ENCODE data around the gene BBS9. TPM values are rescaled to one million over a fixed set of nuclear protein-coding genes. Genes with fewer than 3 reads are reported as not detected.

Gene BBS9
- total RNA-seq, 1 experiment from 2014 or later, result 20.9 TPM

- DNase-seq (ENCODE audit: low read depth, low spot score), result no peak
- in situ Hi-C loops (cut with HindIII; ENCODE audit: low pct_unique_long_range_greater_than_20kb, low sequenced_read_pairs), result no loop called here
Observed at GRCh38 chr7:33373195-33373594, 243.8 kb downstream of the BBS9 start.

- in situ Hi-C loops (cut with HindIII; ENCODE audit: low pct_unique_long_range_greater_than_20kb, low sequenced_read_pairs), result no loop called here
- no peak for DNase-seq (ENCODE audit: low read depth, low spot score)
Observed at GRCh38 chr7:33379891-33380525, 250.6 kb downstream of the BBS9 start.

- in situ Hi-C loops (cut with HindIII; ENCODE audit: low pct_unique_long_range_greater_than_20kb, low sequenced_read_pairs), result no loop called here
- no peak for DNase-seq (ENCODE audit: low read depth, low spot score)
Observed at GRCh38 chr7:33388332-33388731, 259.0 kb downstream of the BBS9 start.

GRCh38 chr7:33392148-33392547 lies 262.8 kb downstream of the BBS9 start:
- in situ Hi-C loops (cut with HindIII; ENCODE audit: low pct_unique_long_range_greater_than_20kb, low sequenced_read_pairs), result no loop called here
- DNase-seq (ENCODE audit: low read depth, low spot score), result no peak

GRCh38 chr7:33393770-33394169 lies 264.4 kb downstream of the BBS9 start:
- in situ Hi-C loops (cut with HindIII; ENCODE audit: low pct_unique_long_range_greater_than_20kb, low sequenced_read_pairs), result no loop called here
- no peak for DNase-seq (ENCODE audit: low read depth, low spot score)

- peak; percentile 78 for DNase-seq (ENCODE audit: low read depth, low spot score)
- in situ Hi-C loops (cut with HindIII; ENCODE audit: low pct_unique_long_range_greater_than_20kb, low sequenced_read_pairs), result no loop called here
Observed at GRCh38 chr7:33395340-33395739, 266.0 kb downstream of the BBS9 start.

- in situ Hi-C loops (cut with HindIII; ENCODE audit: low pct_unique_long_range_greater_than_20kb, low sequenced_read_pairs), result no loop called here
- no peak for DNase-seq (ENCODE audit: low read depth, low spot score)
Observed at GRCh38 chr7:33399528-33400213, 270.3 kb downstream of the BBS9 start.

GRCh38 chr7:33400214-33400538 lies 270.8 kb downstream of the BBS9 start:
- no peak for DNase-seq (ENCODE audit: low read depth, low spot score)
- in situ Hi-C loops (cut with HindIII; ENCODE audit: low pct_unique_long_range_greater_than_20kb, low sequenced_read_pairs), result no loop called here

- in situ Hi-C loops (cut with HindIII; ENCODE audit: low pct_unique_long_range_greater_than_20kb, low sequenced_read_pairs), result no loop called here
- DNase-seq (ENCODE audit: low read depth, low spot score), result no peak
Observed at GRCh38 chr7:33410266-33410665, 280.9 kb downstream of the BBS9 start.

- DNase-seq (ENCODE audit: low read depth, low spot score), result no peak
Observed at GRCh38 chr7:33411020-33411419, 281.7 kb downstream of the BBS9 start.

GRCh38 chr7:33412331-33412730 lies 283.0 kb downstream of the BBS9 start:
- DNase-seq (ENCODE audit: low read depth, low spot score), result no peak
- in situ Hi-C loops (cut with HindIII; ENCODE audit: low pct_unique_long_range_greater_than_20kb, low sequenced_read_pairs), result no loop called here

More at GRCh38 chr7:33411020-33411419, 281.7 kb downstream of the BBS9 start:
- in situ Hi-C loops (cut with HindIII; ENCODE audit: low pct_unique_long_range_greater_than_20kb, low sequenced_read_pairs), result no loop called here

GRCh38 chr7:33418251-33418701 lies 288.9 kb downstream of the BBS9 start:
- in situ Hi-C loops (cut with HindIII; ENCODE audit: low pct_unique_long_range_greater_than_20kb, low sequenced_read_pairs), result no loop called here
- peak; percentile 37 for DNase-seq (ENCODE audit: low read depth, low spot score)

- DNase-seq (ENCODE audit: low read depth, low spot score), result no peak
- in situ Hi-C loops (cut with HindIII; ENCODE audit: low pct_unique_long_range_greater_than_20kb, low sequenced_read_pairs), result loop anchor here (10.0 kb wide), 1 partner anchor 66 kb away; no protein-coding TSS in a partner anchor
Observed at GRCh38 chr7:33420311-33420940, 291.1 kb downstream of the BBS9 start.

GRCh38 chr7:33421429-33421828 lies 292.1 kb downstream of the BBS9 start:
- in situ Hi-C loops (cut with HindIII; ENCODE audit: low pct_unique_long_range_greater_than_20kb, low sequenced_read_pairs), result loop anchor here (10.0 kb wide), 1 partner anchor 67 kb away; no protein-coding TSS in a partner anchor

GRCh38 chr7:33422141-33422540 lies 292.8 kb downstream of the BBS9 start:
- in situ Hi-C loops (cut with HindIII; ENCODE audit: low pct_unique_long_range_greater_than_20kb, low sequenced_read_pairs), result loop anchor here (10.0 kb wide), 1 partner anchor 67 kb away; no protein-coding TSS in a partner anchor
- DNase-seq (ENCODE audit: low read depth, low spot score), result no peak

More at GRCh38 chr7:33421429-33421828, 292.1 kb downstream of the BBS9 start:
- no peak for DNase-seq (ENCODE audit: low read depth, low spot score)

- no peak for DNase-seq (ENCODE audit: low read depth, low spot score)
- in situ Hi-C loops (cut with HindIII; ENCODE audit: low pct_unique_long_range_greater_than_20kb, low sequenced_read_pairs), result loop anchor here (10.0 kb wide), 1 partner anchor 68 kb away; no protein-coding TSS in a partner anchor
Observed at GRCh38 chr7:33422825-33423645, 293.7 kb downstream of the BBS9 start.

- in situ Hi-C loops (cut with HindIII; ENCODE audit: low pct_unique_long_range_greater_than_20kb, low sequenced_read_pairs), result loop anchor here (10.0 kb wide), 1 partner anchor 69 kb away; no protein-coding TSS in a partner anchor
- DNase-seq (ENCODE audit: low read depth, low spot score), result peak; percentile 77
Observed at GRCh38 chr7:33423646-33424020, 294.3 kb downstream of the BBS9 start.

GRCh38 chr7:33425395-33425794 lies 296.0 kb downstream of the BBS9 start:
- in situ Hi-C loops (cut with HindIII; ENCODE audit: low pct_unique_long_range_greater_than_20kb, low sequenced_read_pairs), result loop anchor here (10.0 kb wide), 1 partner anchor 71 kb away; no protein-coding TSS in a partner anchor

More at GRCh38 chr7:33425395-33425794, 296.0 kb downstream of the BBS9 start:
- peak; percentile 36 for DNase-seq (ENCODE audit: low read depth, low spot score)

Data from SK-MEL-5 (cell line).